PC-3 (cell line): ENCODE results near the gene PDGFB. TPM values are rescaled to one million over a fixed set of nuclear protein-coding genes. Genes with fewer than 3 reads are reported as not detected.

Experiments
- ATAC-seq: fragments of 200-7000 bp; cut with Tn5 transposase; 2 replicates; pipeline ENCODE4 v1.9.1; 2020; ENCODE audit warnings: mild to moderate bottlenecking, moderate library complexity
- BruUV-seq: library from RNA; stranded (reverse); fragments of 400-500 nt; replicated peaks from 2 replicates; lab custom pipeline; 2021; lab: Mats Ljungman, UMichigan
- CTCF ChIA-PET: fragments of 300-600 bp; sonication (Branson Sonifier 250); formaldehyde crosslinking; loops from one replicate; lab custom pipeline; 2022; ENCODE audit warnings: antibody characterized with exemption; lab: Charles Lee
- POLR2A ChIA-PET: fragments of 300-600 bp; sonication (Branson Sonifier 250); formaldehyde crosslinking; loops from one replicate; lab custom pipeline; 2022; ENCODE audit warnings: antibody characterized with exemption; ENCODE audit not compliant: unreplicated experiment; lab: Charles Lee
- DNase-seq: peaks from one replicate; pipeline ENCODE4 v3.0.0-alpha.2; 2015
- H2AFZ ChIP-seq: fragments of 300-600 bp; sonication (generic); 2 replicates; pipeline ENCODE4 v1.6.0; 2016; ENCODE audit warnings: antibody characterized with exemption, low read length
- H3F3A ChIP-seq: fragments of 300-600 bp; sonication (generic); one replicate; pipeline ENCODE4 v1.6.0; 2017; ENCODE audit warnings: antibody characterized with exemption, low read length, control low read depth, mild to moderate bottlenecking; ENCODE audit not compliant: unreplicated experiment
- H3K27ac ChIP-seq: fragments of 300-600 bp; sonication (generic); 2 replicates; pipeline ENCODE4 v1.5.1; 2016; ENCODE audit warnings: mild to moderate bottlenecking, low read length
- H3K27me3 ChIP-seq: fragments of 300-600 bp; sonication (generic); 2 replicates; pipeline ENCODE4 v1.6.1; 2016; ENCODE audit warnings: low read length, mixed read lengths
- H3K36me3 ChIP-seq: fragments of 300-600 bp; sonication (generic); 2 replicates; pipeline ENCODE4 v1.6.1; 2016; ENCODE audit warnings: low read depth, mixed run types, low read length, mixed read lengths
- H3K4me1 ChIP-seq: fragments of 300-600 bp; sonication (generic); 2 replicates; pipeline ENCODE4 v1.5.1; 2016; ENCODE audit warnings: low read length; ENCODE audit not compliant: insufficient read depth
- H3K4me2 ChIP-seq: fragments of 300-600 bp; sonication (generic); 2 replicates; pipeline ENCODE4 v1.6.0; 2016; ENCODE audit warnings: low read length
- H3K4me3 ChIP-seq: fragments of 300-600 bp; sonication (generic); 2 replicates; pipeline ENCODE4 v1.5.1; 2016; ENCODE audit warnings: mild to moderate bottlenecking, low read length, mixed read lengths
- H3K79me2 ChIP-seq: fragments of 300-600 bp; sonication (generic); 2 replicates; pipeline ENCODE4 v1.6.1; 2017; ENCODE audit warnings: low read length, mixed read lengths
- H3K9ac ChIP-seq: fragments of 300-600 bp; sonication (generic); 2 replicates; pipeline ENCODE4 v1.6.0; 2016; ENCODE audit warnings: mild to moderate bottlenecking, low read length
- H3K9me2 ChIP-seq: fragments of 300-600 bp; sonication (generic); replicated peaks from 2 replicates; pipeline ENCODE4 v1.6.1; 2016; ENCODE audit warnings: mixed run types, low read length, mixed read lengths
- H3K9me3 ChIP-seq: fragments of 300-600 bp; sonication (generic); 2 replicates; pipeline ENCODE4 v1.6.1; 2016; ENCODE audit warnings: low read length, mixed read lengths
- H4K20me1 ChIP-seq: fragments of 300-600 bp; sonication (generic); 2 replicates; pipeline ENCODE4 v1.6.1; 2016; ENCODE audit warnings: low read length, mixed read lengths
- CTCF ChIP-seq: fragments of 300-600 bp; sonication (generic); conservative IDR thresholded peaks from 2 replicates; pipeline ENCODE4 v1.5.1; 2017; ENCODE audit warnings: antibody characterized with exemption, low read depth, mild to moderate bottlenecking, low read length
- EZH2 ChIP-seq: fragments of 300-600 bp; sonication (generic); IDR thresholded peaks from one replicate; pipeline ENCODE4 v1.6.1; 2017; ENCODE audit warnings: antibody characterized with exemption, mild to moderate bottlenecking, low read length; ENCODE audit not compliant: unreplicated experiment
- EZH2phosphoT487 ChIP-seq: fragments of 300-600 bp; sonication (generic); IDR thresholded peaks from 2 replicates; pipeline ENCODE4 v1.6.1; 2018; ENCODE audit warnings: mild to moderate bottlenecking, antibody characterized with exemption, low read length, borderline replicate concordance
- intact Hi-C: fragments of 100-400 bp; cut with micrococcal nuclease; formaldehyde crosslinking; loops from 2 replicates; pipeline ENCODE4 v1.9.0; 2023
- total RNA-seq: library from RNA; depleted of rRNA; stranded (reverse); fragments of >200 nt; gene quantifications from 2 replicates; pipeline ENCODE4 v1.2.3, GENCODE V29; 2014

The PDGFB gene
- total RNA-seq, 1 experiment from 2014 or later = 33.1 TPM

GRCh38 chr22:39234472-39234787, 10.4 kb downstream of the PDGFB start:
- Histone ChIP-seq H3K79me2 (peaks cover 45% of the 10 kb centered on the region), H3F3A (no peaks in the 10 kb centered on the region), H3K4me3 (no peak overlapping the region), H3K36me3 (peaks cover 3% of the 10 kb centered on the region; the same call in 1 of the 2 replicates), H3K9me2 (no peaks in the 10 kb centered on the region), H3K27ac (no peak overlapping the region), H3K9me3 (no peaks in the 10 kb centered on the region), H3K4me1 (peaks cover 8% of the 10 kb centered on the region; the same call in 1 of the 2 replicates), H3K9ac (no peak overlapping the region), H3K4me2 (no peak overlapping the region), H2AFZ (no peak overlapping the region), H4K20me1 (peaks cover 9% of the 10 kb centered on the region; the same call in 1 of the 2 replicates), H3K27me3 (no peaks in the 10 kb centered on the region)
- DNase-seq (no peak), ATAC-seq (no peak)
- intact Hi-C loops = no loop called here
- ChIA-PET POLR2A (no interaction called here), CTCF (no interaction called here)
- no TSS peak for BruUV-seq
- TF ChIP-seq EZH2phosphoT487 = no peak
- no peak for TF ChIP-seq EZH2
- TF ChIP-seq CTCF = no peak

GRCh38 chr22:39233710-39234471, 10.9 kb downstream of the PDGFB start:
- no peak for ATAC-seq
- no peaks in the 10 kb centered on the region for H3F3A ChIP-seq
- no peak for DNase-seq
- TF ChIP-seq EZH2 (no peak), EZH2phosphoT487 (no peak), CTCF (no peak)
- no peak overlapping the region for H3K9ac ChIP-seq
- no peaks in the 10 kb centered on the region for H3K9me2 ChIP-seq
- H3K4me2 ChIP-seq = no peak overlapping the region
- H4K20me1 ChIP-seq = peaks cover 7% of the 10 kb centered on the region; the same call in 1 of the 2 replicates
- POLR2A ChIA-PET = no interaction called here
- no peak overlapping the region for H2AFZ ChIP-seq
- no TSS peak for BruUV-seq
- CTCF ChIA-PET = no interaction called here
- peaks cover 40% of the 10 kb centered on the region for H3K79me2 ChIP-seq
- peaks cover 3% of the 10 kb centered on the region; the same call in 1 of the 2 replicates for H3K36me3 ChIP-seq
- no peak overlapping the region for H3K4me3 ChIP-seq
- H3K27me3 ChIP-seq = no peaks in the 10 kb centered on the region
- H3K9me3 ChIP-seq = no peaks in the 10 kb centered on the region
- intact Hi-C loops = no loop called here
- H3K4me1 ChIP-seq = peaks cover 3% of the 10 kb centered on the region; the same call in 1 of the 2 replicates
- no peak overlapping the region for H3K27ac ChIP-seq
